GM12878 (cell line): Measurements from ENCODE around the gene CLIP3.
"Not testable (repeated sequence)": the region's sequence is repeated elsewhere in the genome, so short reads cannot be mapped to it uniquely, and the experiment has no call there.

ENCODE experiments used
- BCL3 ChIP-seq: IDR thresholded peaks from 2 replicates; pipeline ENCODE4 v1.6.1; 2011; ENCODE audit warnings: borderline replicate concordance, low read depth, mild to moderate bottlenecking, moderate library complexity, low read length; ENCODE audit not compliant: insufficient read depth, poor library complexity, severe bottlenecking
- CTCF ChIP-seq, 3 experiments: IDR thresholded peaks in 2 of 3; conservative IDR thresholded peaks in 1 of 3; 2 replicates each; pipeline ENCODE4 v1.5.1; 2011; ENCODE audit warnings: low read depth in 3 of 3, low read length in 3 of 3, mild to moderate bottlenecking in 3 of 3, control low read depth in 2 of 3, moderate library complexity in 2 of 3, inconsistent platforms in 1 of 3, mixed read lengths in 1 of 3; ENCODE audit not compliant: control insufficient read depth in 2 of 3, insufficient read depth in 1 of 3; ENCODE audit errors: extremely low read depth in 1 of 3
- CUX1 ChIP-seq: IDR thresholded peaks from 2 replicates; pipeline ENCODE4 v1.6.1; 2012; ENCODE audit warnings: improper control_type of control experiment, low read depth, low read length; ENCODE audit not compliant: insufficient replicate concordance
- RUNX3 ChIP-seq: IDR thresholded peaks from 2 replicates; pipeline ENCODE4 v1.6.1; 2012; ENCODE audit warnings: low read length, inconsistent platforms
- TF ChIP-seq, protein P1 (sequence below): IDR thresholded peaks from 2 replicates; pipeline ENCODE4 v1.6.1; 2012; ENCODE audit warnings: low read depth, low read length, improper control_type of control experiment

DNA sequence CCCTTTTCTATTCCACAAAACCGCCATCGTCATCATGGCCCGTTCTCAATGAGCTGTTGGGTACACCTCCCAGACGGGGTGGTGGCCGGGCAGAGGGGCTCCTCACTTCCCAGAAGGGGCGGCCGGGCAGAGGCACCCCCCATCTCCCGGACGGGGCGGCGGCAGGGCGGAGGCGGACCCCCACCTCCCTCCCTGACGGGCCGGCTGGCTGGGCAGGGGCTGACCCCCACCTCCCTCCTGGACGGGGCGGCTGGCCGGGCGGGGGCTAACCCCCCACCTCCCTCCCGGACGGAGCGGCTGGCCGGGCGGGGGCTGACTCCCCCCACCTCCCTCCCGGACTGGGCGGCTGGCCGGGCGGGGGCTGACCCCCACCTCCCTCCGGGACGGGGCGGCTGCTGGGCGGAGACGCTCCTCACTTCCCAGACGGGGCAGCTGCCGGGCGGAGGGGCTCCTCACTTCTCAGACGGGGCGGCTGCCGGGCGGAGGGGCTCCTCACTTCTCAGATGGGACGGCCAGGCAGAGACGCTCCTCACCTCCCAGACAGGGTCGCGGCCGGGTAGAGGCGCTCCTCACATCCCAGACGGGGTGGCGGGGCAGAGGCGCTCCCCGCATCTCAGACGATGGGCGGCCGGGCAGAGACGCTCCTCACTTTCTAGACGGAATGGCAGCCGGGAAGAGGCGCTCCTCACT lies 36.3 kb upstream of the CLIP3 start:
- TF ChIP-seq CUX1; RUNX3; CTCF (IDR thresholded peaks at IDR 0.05 in 2 of 3, conservative IDR thresholded peaks at IDR 0.05 in 1 of 3; ENCODE audit: control insufficient read depth in 2 of 3, extremely low read depth in 1 of 3, insufficient read depth in 1 of 3, low read depth in 3 of 3, low read length in 3 of 3); BCL3: not testable (repeated sequence)
- TF ChIP-seq, protein P1, sequence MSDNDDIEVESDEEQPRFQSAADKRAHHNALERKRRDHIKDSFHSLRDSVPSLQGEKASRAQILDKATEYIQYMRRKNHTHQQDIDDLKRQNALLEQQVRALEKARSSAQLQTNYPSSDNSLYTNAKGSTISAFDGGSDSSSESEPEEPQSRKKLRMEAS: not testable (repeated sequence)
